Mammary epithelial cell (primary cell): ENCODE data around the gene ADGRG4.

ENCODE experiments used
- CTCF ChIP-seq, 2 donors: IDR thresholded peaks in 1 of 2; conservative IDR thresholded peaks in 1 of 2; 2 replicates each; pipeline ENCODE4 v1.5.1; 2011 to 2012; ENCODE audit warnings: inconsistent platforms in 2 of 2, low read length in 2 of 2, mild to moderate bottlenecking in 2 of 2, control low read depth in 1 of 2, low read depth in 1 of 2; ENCODE audit not compliant: insufficient read depth in 1 of 2; ENCODE audit errors: extremely low read depth in 1 of 2
- EZH2 ChIP-seq: IDR thresholded peaks from 2 replicates; pipeline ENCODE4 v1.6.1; 2012; ENCODE audit warnings: low read length, inconsistent platforms, borderline replicate concordance

- TF ChIP-seq CTCF (conservative IDR thresholded peaks at IDR 0.05 in 1 of 2, IDR thresholded peaks at IDR 0.05 in 1 of 2; ENCODE audit: extremely low read depth in 1 of 2, insufficient read depth in 1 of 2, low read depth in 1 of 2, low read length in 2 of 2) = no peak
- no peak for TF ChIP-seq EZH2
Measured at GRCh38 chrX:136307471-136307870, 6.7 kb downstream of the ADGRG4 start.
